H9 (cell line): ENCODE results near the gene AMPH. TPM values are rescaled to one million over a fixed set of nuclear protein-coding genes. Genes with fewer than 3 reads are reported as not detected.
"Not testable (repeated sequence)": the region's sequence is repeated elsewhere in the genome, so short reads cannot be mapped to it uniquely, and the experiment has no call there.

Experiments
- DNase-seq: peaks from one replicate; pipeline ENCODE4 v3.0.0-alpha.2; 2017
- H2AFZ ChIP-seq: one replicate; pipeline ENCODE4 v1.6.1; 2013; ENCODE audit warnings: mild to moderate bottlenecking, low read length, control low read depth, moderate library complexity
- H2AK5ac ChIP-seq: 2 replicates; pipeline ENCODE4 v1.6.1; 2013; ENCODE audit warnings: low read length, control low read depth, mixed read lengths; ENCODE audit not compliant: insufficient read length
- H2BK120ac ChIP-seq: one replicate; pipeline ENCODE4 v1.6.1; 2013; ENCODE audit warnings: low read depth, mild to moderate bottlenecking, low read length, control low read depth, inconsistent platforms; ENCODE audit not compliant: poor library complexity, severe bottlenecking
- H2BK12ac ChIP-seq: 2 replicates; pipeline ENCODE4 v1.6.1; 2013; ENCODE audit warnings: low read length, control low read depth, mixed read lengths, low read depth; ENCODE audit not compliant: insufficient read length
- H2BK15ac ChIP-seq: 2 replicates; pipeline ENCODE4 v1.6.1; 2013; ENCODE audit warnings: low read depth, low read length, control low read depth
- H2BK20ac ChIP-seq: one replicate; pipeline ENCODE4 v1.6.1; 2013; ENCODE audit warnings: low read depth, mild to moderate bottlenecking, low read length, control low read depth, inconsistent platforms; ENCODE audit not compliant: poor library complexity, severe bottlenecking
- H2BK5ac ChIP-seq: 2 replicates; pipeline ENCODE4 v1.6.1; 2013; ENCODE audit warnings: low read length, control low read depth, mixed read lengths; ENCODE audit not compliant: insufficient read length
- H3K14ac ChIP-seq: 2 replicates; pipeline ENCODE4 v1.6.1; 2013; ENCODE audit warnings: low read length, control low read depth; ENCODE audit not compliant: insufficient read depth
- H3K18ac ChIP-seq: 2 replicates; pipeline ENCODE4 v1.6.1; 2013; ENCODE audit warnings: low read depth, mild to moderate bottlenecking, mixed read lengths, low read length, control low read depth; ENCODE audit not compliant: insufficient read length
- H3K23ac ChIP-seq: 2 replicates; pipeline ENCODE4 v1.6.1; 2013; ENCODE audit warnings: low read length, control low read depth, mixed read lengths, low read depth; ENCODE audit not compliant: insufficient read length
- H3K23me2 ChIP-seq: 2 replicates; pipeline ENCODE4 v1.6.1; 2013; ENCODE audit warnings: low read depth, mild to moderate bottlenecking, mixed read lengths, low read length, control low read depth; ENCODE audit not compliant: insufficient read length, poor library complexity, severe bottlenecking
- H3K27ac ChIP-seq: 2 replicates; pipeline ENCODE4 v1.5.1; 2013; ENCODE audit warnings: low read length, control low read depth, mixed read lengths, low read depth; ENCODE audit not compliant: insufficient read length
- H3K27me3 ChIP-seq: 2 replicates; pipeline ENCODE4 v1.6.1; 2013; ENCODE audit warnings: low read length, control low read depth, inconsistent platforms; ENCODE audit not compliant: insufficient read depth
- H3K4ac ChIP-seq: 2 replicates; pipeline ENCODE4 v1.6.1; 2013; ENCODE audit warnings: low read depth, mild to moderate bottlenecking, control low read depth, inconsistent platforms, low read length, moderate library complexity
- H3K4me1 ChIP-seq: 2 replicates; pipeline ENCODE4 v1.6.1; 2013; ENCODE audit warnings: low read length, control low read depth, inconsistent platforms; ENCODE audit not compliant: insufficient read depth
- H3K4me2 ChIP-seq: 2 replicates; pipeline ENCODE4 v1.6.1; 2013; ENCODE audit warnings: low read length, control low read depth, mixed read lengths; ENCODE audit not compliant: insufficient read length, insufficient read depth
- H3K56ac ChIP-seq: 2 replicates; pipeline ENCODE4 v1.6.1; 2013; ENCODE audit warnings: low read depth, mild to moderate bottlenecking, mixed read lengths, low read length, control low read depth; ENCODE audit not compliant: insufficient read length
- H3K79me1 ChIP-seq: 2 replicates; pipeline ENCODE4 v1.6.1; 2013; ENCODE audit warnings: low read depth, mild to moderate bottlenecking, moderate library complexity, low read length, control low read depth, inconsistent platforms; ENCODE audit not compliant: insufficient read depth, poor library complexity, severe bottlenecking
- H3K79me2 ChIP-seq: 2 replicates; pipeline ENCODE4 v1.6.1; 2013; ENCODE audit warnings: low read length, control low read depth, inconsistent platforms; ENCODE audit not compliant: insufficient read depth
- H3K9ac ChIP-seq: 2 replicates; pipeline ENCODE4 v1.6.1; 2013; ENCODE audit warnings: low read length, control low read depth, mixed read lengths; ENCODE audit not compliant: insufficient read length; ENCODE audit errors: extremely low read depth
- H3K9me3 ChIP-seq: one replicate; pipeline ENCODE4 v1.6.1; 2013; ENCODE audit warnings: low read depth, low read length, inconsistent platforms; ENCODE audit not compliant: control insufficient read depth
- H3T11ph ChIP-seq: one replicate; pipeline ENCODE4 v1.6.1; 2013; ENCODE audit warnings: mild to moderate bottlenecking, low read length, control low read depth, inconsistent platforms
- H4K20me1 ChIP-seq: one replicate; pipeline ENCODE4 v1.6.1; 2013; ENCODE audit not compliant: control insufficient read depth, insufficient read length, insufficient read depth
- H4K5ac ChIP-seq: 2 replicates; pipeline ENCODE4 v1.6.1; 2013; ENCODE audit warnings: low read depth, mild to moderate bottlenecking, mixed read lengths, low read length, control low read depth; ENCODE audit not compliant: insufficient read length
- H4K8ac ChIP-seq: replicated peaks from 2 replicates; pipeline ENCODE4 v1.6.1; 2013; ENCODE audit warnings: low read length, control low read depth, mixed read lengths, low read depth; ENCODE audit not compliant: insufficient read length
- H4K91ac ChIP-seq: 2 replicates; pipeline ENCODE4 v1.6.1; 2013; ENCODE audit warnings: low read depth, mild to moderate bottlenecking, moderate library complexity, mixed read lengths, low read length, control low read depth; ENCODE audit not compliant: insufficient read length
- H3K27ac Mint-ChIP-seq, 3 experiments: 2 replicates in 2 of 3; 3 replicates in 1 of 3; pipeline ENCODE4 v1.8.0; 2020 to 2021; ENCODE audit warnings: mixed read lengths in 3 of 3, mild to moderate bottlenecking in 1 of 3, moderate library complexity in 1 of 3
- H3K27me3 Mint-ChIP-seq: 2 replicates; pipeline ENCODE4 v1.8.0; 2021; ENCODE audit warnings: low read depth, mild to moderate bottlenecking, moderate library complexity, mixed read lengths
- H3K36me3 Mint-ChIP-seq, 3 experiments: 2 replicates in 2 of 3; 3 replicates in 1 of 3; pipeline ENCODE4 v1.8.0; 2020 to 2021; ENCODE audit warnings: low read depth in 3 of 3, mixed read lengths in 3 of 3; ENCODE audit not compliant: insufficient read depth in 1 of 3
- H3K4me1 Mint-ChIP-seq, 2 experiments: 2 replicates each; pipeline ENCODE4 v1.8.0; 2020; ENCODE audit warnings: mixed read lengths in 2 of 2
- H3K4me3 Mint-ChIP-seq, 2 experiments: 2 replicates in 1 of 2; 3 replicates in 1 of 2; pipeline ENCODE4 v1.8.0; 2020 to 2021; ENCODE audit warnings: mild to moderate bottlenecking in 2 of 2, mixed read lengths in 2 of 2, moderate library complexity in 1 of 2
- H3K9me3 Mint-ChIP-seq, 2 experiments: 2 replicates in 1 of 2; 3 replicates in 1 of 2; pipeline ENCODE4 v1.8.0; 2020; ENCODE audit warnings: mild to moderate bottlenecking in 2 of 2, mixed read lengths in 2 of 2, moderate library complexity in 1 of 2
- CTCF ChIP-seq: fragments of 200-600 bp; sonication (generic); conservative IDR thresholded peaks from 3 replicates; pipeline ENCODE4 v1.8.0; 2021; ENCODE audit warnings: antibody characterized with exemption, mild to moderate bottlenecking
- WGBS: extraction: QIAGEN DNeasy Blood & Tissue Kit; methylation state at CpG from one replicate; pipeline ENCODE4 v1.1.7; 2013; ENCODE audit warnings: missing lambda C conversion rate, low lambda C conversion rate, mixed read lengths; ENCODE audit not compliant: insufficient read length; ENCODE audit errors: extremely low coverage; 5-methylcytosine and 5-hydroxymethylcytosine counted together
- total RNA-seq: library from RNA; stranded (reverse); gene quantifications from 2 replicates; pipeline ENCODE4 v1.2.1, GENCODE V29; 2021

The AMPH gene
- total RNA-seq, 1 experiment from 2014 or later: 4.8 TPM

DNA sequence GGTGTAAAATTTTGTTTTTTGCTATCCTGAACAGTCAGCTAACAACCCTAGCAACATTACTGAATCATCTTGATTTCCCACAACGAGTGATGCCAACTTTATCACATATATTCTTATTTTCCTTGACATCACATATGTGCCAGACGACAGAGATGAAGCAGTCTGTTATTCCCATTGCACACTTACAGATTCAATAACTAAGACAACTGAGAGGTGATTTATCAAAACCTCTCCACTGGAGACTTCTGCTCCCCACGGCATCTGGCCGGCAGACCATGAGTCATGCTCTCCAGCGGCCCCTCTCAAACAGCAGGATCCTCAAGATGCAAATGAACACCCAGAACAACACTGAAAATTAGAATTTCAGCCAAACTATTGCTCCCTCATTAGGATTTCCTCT, 57.1 kb downstream of the AMPH start:
- no peak for DNase-seq
- Histone ChIP-seq H2BK120ac (no peak overlapping the region), H4K8ac (no peak overlapping the region), H2AK5ac (no peak overlapping the region), H3K79me1 (no peaks in the 10 kb centered on the region), H3K56ac (no peak overlapping the region), H2AFZ (no peak overlapping the region), H3K9ac (no peak overlapping the region), H2BK12ac (no peak overlapping the region), H3T11ph (no peak overlapping the region), H2BK5ac (no peak overlapping the region), H3K23ac (no peak overlapping the region), H3K9me3 (no peaks in the 10 kb centered on the region), H3K27me3 (no peaks in the 10 kb centered on the region), H2BK20ac (no peak overlapping the region), H3K79me2 (no peaks in the 10 kb centered on the region), H3K4me2 (no peak overlapping the region), H3K27ac (no peak overlapping the region), H3K23me2 (no peaks in the 10 kb centered on the region), H4K91ac (no peak overlapping the region), H3K4me1 (no peaks in the 10 kb centered on the region), H2BK15ac (no peak overlapping the region), H4K20me1 (no peaks in the 10 kb centered on the region), H3K18ac (no peak overlapping the region), H4K5ac (no peak overlapping the region), H3K14ac (no peak overlapping the region), H3K4ac (no peak overlapping the region)
- H3K36me3 Mint-ChIP-seq: peaks cover 0 to 3% (median 0%) of the 10 kb centered on the region in 3 experiments; a peak in 1 of 7 replicates
- no peaks in the 10 kb centered on the region; a peak in 3 of 5 replicates for H3K9me3 Mint-ChIP-seq
- H3K4me1 Mint-ChIP-seq: peaks cover 4% of the 10 kb centered on the region in 2 experiments; a peak in 1 of 4 replicates
- H3K27ac Mint-ChIP-seq: no peak overlapping the region
- TF ChIP-seq CTCF: no peak
- WGBS: no CpG with 5 or more reads among the region's 5 CpGs
- H3K27me3 Mint-ChIP-seq: no peaks in the 10 kb centered on the region; the same call in 1 of the 2 replicates
- no peak overlapping the region for H3K4me3 Mint-ChIP-seq

DNA sequence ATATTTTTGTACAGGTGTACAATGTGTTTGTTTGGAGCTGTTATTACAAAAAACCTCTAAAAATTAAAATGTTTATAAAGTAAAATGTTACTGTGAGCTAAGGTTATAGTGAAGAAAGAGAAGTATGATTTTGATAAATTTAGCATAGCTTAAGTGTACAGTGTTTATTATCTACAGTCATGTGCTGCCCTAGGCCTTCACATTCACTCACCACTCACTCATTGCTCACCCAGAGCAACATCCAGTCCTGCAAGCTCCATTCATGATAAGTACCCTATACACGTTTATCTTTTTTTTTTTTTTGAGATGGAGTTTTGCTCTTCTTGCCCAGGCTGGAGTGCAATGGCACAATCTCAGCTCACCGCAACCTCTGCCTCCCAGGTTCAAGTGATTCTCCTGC, 59.6 kb downstream of the AMPH start:
- H2BK5ac ChIP-seq, H3K18ac ChIP-seq, H3K27me3 ChIP-seq, H2BK12ac ChIP-seq, H3K27ac ChIP-seq, H3K9me3 Mint-ChIP-seq, H3K27me3 Mint-ChIP-seq, H3K56ac ChIP-seq, H4K20me1 ChIP-seq, H2BK15ac ChIP-seq, H2AK5ac ChIP-seq, H3T11ph ChIP-seq, H4K91ac ChIP-seq, H3K23ac ChIP-seq, H3K14ac ChIP-seq, H2BK120ac ChIP-seq, H3K79me2 ChIP-seq, H4K8ac ChIP-seq, H4K5ac ChIP-seq, DNase-seq, H3K36me3 Mint-ChIP-seq, H2BK20ac ChIP-seq, H3K4me3 Mint-ChIP-seq, H3K79me1 ChIP-seq, H3K9ac ChIP-seq, H3K9me3 ChIP-seq, H3K4ac ChIP-seq, H3K27ac Mint-ChIP-seq, H2AFZ ChIP-seq, H3K4me1 ChIP-seq, H3K23me2 ChIP-seq, H3K4me2 ChIP-seq, H3K4me1 Mint-ChIP-seq: not testable (repeated sequence)
- no CpG with 5 or more reads among the region's 2 CpGs for WGBS
